HG02981 (cell line): ENCODE results near the gene KDM3A.
A peak's percentile ranks its signal among the peaks of the same experiment; 100 is the strongest.

Experiments used
- ATAC-seq: cut with Tn5 transposase; IDR thresholded peaks from one replicate; pipeline ENCODE4 v1.9.1; 2021; ENCODE audit warnings: mild to moderate bottlenecking, moderate library complexity; ENCODE audit not compliant: unreplicated experiment

The KDM3A gene

GRCh38 chr2:86434290-86434689 lies 6.9 kb upstream of the KDM3A start:
- ATAC-seq: no peak

- no peak for ATAC-seq
Observed at GRCh38 chr2:86435531-86435930, 5.6 kb upstream of the KDM3A start.

GRCh38 chr2:86436328-86436727 lies 4.8 kb upstream of the KDM3A start:
- no peak for ATAC-seq

- no peak for ATAC-seq
Observed at GRCh38 chr2:86439879-86440630, 1.1 kb upstream of the KDM3A start.

- peak; percentile 18 for ATAC-seq
Observed at GRCh38 chr2:86441392-86441881, 266 bp downstream of the KDM3A start.

GRCh38 chr2:86441882-86442641 lies 891 bp downstream of the KDM3A start:
- no peak for ATAC-seq

- ATAC-seq: peak; percentile 68
Observed at GRCh38 chr2:86442642-86443005, 1.5 kb downstream of the KDM3A start.

GRCh38 chr2:86443631-86444350 lies 2.6 kb downstream of the KDM3A start:
- ATAC-seq: no peak

- ATAC-seq: no peak
Observed at GRCh38 chr2:86445436-86445835, 4.3 kb downstream of the KDM3A start.

GRCh38 chr2:86446060-86446459 lies 4.9 kb downstream of the KDM3A start:
- no peak for ATAC-seq

- no peak for ATAC-seq
Observed at GRCh38 chr2:86453836-86454235, 12.7 kb downstream of the KDM3A start.

GRCh38 chr2:86454238-86454637 lies 13.1 kb downstream of the KDM3A start:
- ATAC-seq: no peak

- no peak for ATAC-seq
Observed at GRCh38 chr2:86455181-86455580, 14.0 kb downstream of the KDM3A start.

GRCh38 chr2:86461042-86461743 lies 20.0 kb downstream of the KDM3A start:
- ATAC-seq: no peak

GRCh38 chr2:86464652-86465051 lies 23.5 kb downstream of the KDM3A start:
- ATAC-seq: no peak

GRCh38 chr2:86466306-86466705 lies 25.1 kb downstream of the KDM3A start:
- ATAC-seq: no peak

- ATAC-seq: no peak
Observed at GRCh38 chr2:86468162-86469033, 27.2 kb downstream of the KDM3A start.

- ATAC-seq: no peak
Observed at GRCh38 chr2:86470890-86471289, 29.7 kb downstream of the KDM3A start.

- no peak for ATAC-seq
Observed at GRCh38 chr2:86471637-86472036, 30.5 kb downstream of the KDM3A start.

GRCh38 chr2:86476092-86476491 lies 34.9 kb downstream of the KDM3A start:
- no peak for ATAC-seq
